Nephron (organoid): ENCODE results near the gene ADARB2.

Source experiments
- H3K27ac Mint-ChIP-seq, 3 experiments: 2 replicates each; pipeline ENCODE4 v1.8.0; 2020; ENCODE audit warnings: mixed read lengths in 3 of 3, mild to moderate bottlenecking in 2 of 3, moderate library complexity in 1 of 3
- H3K27me3 Mint-ChIP-seq: 2 replicates; pipeline ENCODE4 v1.8.0; 2021; ENCODE audit warnings: low read depth, mild to moderate bottlenecking, moderate library complexity, mixed read lengths
- H3K36me3 Mint-ChIP-seq: 2 replicates; pipeline ENCODE4 v1.8.0; 2020; ENCODE audit warnings: low read depth, mixed read lengths
- H3K4me1 Mint-ChIP-seq: 2 replicates; pipeline ENCODE4 v1.8.0; 2020; ENCODE audit warnings: mixed read lengths
- H3K4me3 Mint-ChIP-seq, 3 experiments: 2 replicates each; pipeline ENCODE4 v1.8.0; 2020; ENCODE audit warnings: mild to moderate bottlenecking in 3 of 3, mixed read lengths in 3 of 3, moderate library complexity in 2 of 3
- H3K9me3 Mint-ChIP-seq: 2 replicates; pipeline ENCODE4 v1.8.0; 2020; ENCODE audit warnings: mixed read lengths
- TF ChIP-seq, protein P1 (sequence below), 3 experiments: fragments of 200-600 bp; sonication (generic); IDR thresholded peaks; one replicate each; pipeline ENCODE4 v1.5.0; 2021; ENCODE audit warnings: antibody characterized with exemption in 3 of 3; ENCODE audit not compliant: unreplicated experiment in 3 of 3

The ADARB2 gene

GRCh38 chr10:1567152-1567551 lies 170.2 kb downstream of the ADARB2 start:
- no peaks in the 10 kb centered on the region for H3K36me3 Mint-ChIP-seq
- peaks cover 5% of the 10 kb centered on the region for H3K9me3 Mint-ChIP-seq
- H3K27me3 Mint-ChIP-seq = peaks cover 25% of the 10 kb centered on the region
- H3K27ac Mint-ChIP-seq = no peak overlapping the region
- H3K4me1 Mint-ChIP-seq = peaks cover 4% of the 10 kb centered on the region
- TF ChIP-seq, protein P1, sequence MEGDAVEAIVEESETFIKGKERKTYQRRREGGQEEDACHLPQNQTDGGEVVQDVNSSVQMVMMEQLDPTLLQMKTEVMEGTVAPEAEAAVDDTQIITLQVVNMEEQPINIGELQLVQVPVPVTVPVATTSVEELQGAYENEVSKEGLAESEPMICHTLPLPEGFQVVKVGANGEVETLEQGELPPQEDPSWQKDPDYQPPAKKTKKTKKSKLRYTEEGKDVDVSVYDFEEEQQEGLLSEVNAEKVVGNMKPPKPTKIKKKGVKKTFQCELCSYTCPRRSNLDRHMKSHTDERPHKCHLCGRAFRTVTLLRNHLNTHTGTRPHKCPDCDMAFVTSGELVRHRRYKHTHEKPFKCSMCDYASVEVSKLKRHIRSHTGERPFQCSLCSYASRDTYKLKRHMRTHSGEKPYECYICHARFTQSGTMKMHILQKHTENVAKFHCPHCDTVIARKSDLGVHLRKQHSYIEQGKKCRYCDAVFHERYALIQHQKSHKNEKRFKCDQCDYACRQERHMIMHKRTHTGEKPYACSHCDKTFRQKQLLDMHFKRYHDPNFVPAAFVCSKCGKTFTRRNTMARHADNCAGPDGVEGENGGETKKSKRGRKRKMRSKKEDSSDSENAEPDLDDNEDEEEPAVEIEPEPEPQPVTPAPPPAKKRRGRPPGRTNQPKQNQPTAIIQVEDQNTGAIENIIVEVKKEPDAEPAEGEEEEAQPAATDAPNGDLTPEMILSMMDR (IDR thresholded peaks at IDR 0.05; ENCODE audit: unreplicated experiment in 3 of 3) = no peak
- no peak overlapping the region for H3K4me3 Mint-ChIP-seq

DNA sequence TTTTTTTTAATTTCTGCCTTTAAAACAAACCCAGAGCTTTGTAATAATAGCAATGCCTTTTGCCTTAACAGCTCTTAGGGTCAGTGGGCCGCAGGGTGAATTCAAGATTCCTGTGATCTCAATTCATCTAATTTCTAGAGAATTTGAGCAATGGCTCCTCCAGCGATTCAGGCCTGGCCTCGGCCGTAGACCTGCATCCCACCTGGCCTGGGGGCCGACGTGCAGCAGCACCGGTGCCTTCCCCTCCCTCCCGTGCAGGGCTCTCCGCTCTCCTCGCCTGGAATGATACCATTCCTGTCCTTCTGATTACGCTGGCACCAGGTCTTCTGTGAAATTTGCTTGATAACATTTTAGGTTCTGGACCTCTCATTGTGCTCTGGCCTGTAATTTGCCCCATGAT lies 172.5 kb downstream of the ADARB2 start:
- TF ChIP-seq, protein P1 (IDR thresholded peaks at IDR 0.05; ENCODE audit: unreplicated experiment in 3 of 3) = no peak
- Mint-ChIP-seq H3K36me3 (no peaks in the 10 kb centered on the region), H3K4me1 (peaks cover 11% of the 10 kb centered on the region), H3K4me3 (no peak overlapping the region), H3K27ac (no peak overlapping the region), H3K9me3 (peaks cover 5% of the 10 kb centered on the region), H3K27me3 (peaks cover 19% of the 10 kb centered on the region)

- Mint-ChIP-seq H3K27me3 (peaks cover 24% of the 10 kb centered on the region), H3K36me3 (no peaks in the 10 kb centered on the region), H3K4me1 (peaks cover 23% of the 10 kb centered on the region), H3K4me3 (no peak overlapping the region), H3K9me3 (peaks cover 5% of the 10 kb centered on the region), H3K27ac (no peak overlapping the region)
- TF ChIP-seq, protein P1 (IDR thresholded peaks at IDR 0.05; ENCODE audit: unreplicated experiment in 3 of 3) = no peak
Measured at GRCh38 chr10:1563028-1563427, 174.3 kb downstream of the ADARB2 start.

DNA sequence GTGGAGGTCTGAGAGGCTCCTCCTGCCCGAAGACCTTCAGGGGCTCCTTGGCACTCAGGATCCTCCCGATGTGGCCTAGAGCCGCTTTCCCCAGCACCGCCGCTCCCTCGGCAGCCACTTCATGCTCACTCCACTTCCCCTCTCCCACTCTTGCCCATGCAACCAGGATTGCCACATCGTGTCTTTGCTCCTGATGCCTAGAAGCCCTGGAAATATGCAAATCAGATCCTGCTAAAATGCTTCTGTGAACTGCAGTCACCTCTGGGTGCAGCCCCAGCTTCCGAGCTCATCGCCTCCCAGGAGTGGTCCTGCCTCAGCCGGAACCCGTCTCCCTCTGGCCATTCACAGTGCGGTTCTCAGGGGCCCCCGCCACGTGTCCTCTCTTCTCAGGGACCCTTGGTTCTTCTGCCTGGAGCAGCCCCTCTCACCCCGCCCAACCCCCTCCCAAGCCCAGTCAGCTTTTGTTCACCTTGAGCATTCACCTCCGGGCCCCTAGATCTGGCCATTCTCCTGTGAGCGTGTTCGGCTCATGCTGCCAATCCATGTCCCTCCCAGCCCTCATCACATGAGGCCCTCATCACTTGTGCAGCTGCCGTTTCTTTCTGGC lies 175.5 kb downstream of the ADARB2 start:
- Mint-ChIP-seq H3K36me3 (no peaks in the 10 kb centered on the region), H3K9me3 (peaks cover 5% of the 10 kb centered on the region), H3K27ac (no peak overlapping the region), H3K4me3 (no peak overlapping the region), H3K4me1 (peaks cover 23% of the 10 kb centered on the region), H3K27me3 (peaks cover 24% of the 10 kb centered on the region)
- TF ChIP-seq, protein P1 (IDR thresholded peaks at IDR 0.05; ENCODE audit: unreplicated experiment in 3 of 3) = no peak

GRCh38 chr10:1560535-1561192 lies 176.7 kb downstream of the ADARB2 start:
- TF ChIP-seq, protein P1 (IDR thresholded peaks at IDR 0.05; ENCODE audit: unreplicated experiment in 3 of 3) = no peak
- H3K36me3 Mint-ChIP-seq = no peaks in the 10 kb centered on the region
- peaks cover 5% of the 10 kb centered on the region for H3K9me3 Mint-ChIP-seq
- H3K27me3 Mint-ChIP-seq = peaks cover 27% of the 10 kb centered on the region
- peak overlapping the region in 1 of 3 experiments; percentile 45 for H3K27ac Mint-ChIP-seq
- peaks cover 23% of the 10 kb centered on the region for H3K4me1 Mint-ChIP-seq
- no peak overlapping the region for H3K4me3 Mint-ChIP-seq

GRCh38 chr10:1559761-1560160 lies 177.6 kb downstream of the ADARB2 start:
- Mint-ChIP-seq H3K27ac (peak overlapping the region in 1 of 3 experiments; percentile 45), H3K4me3 (no peak overlapping the region)

More at GRCh38 chr10:1559761-1560160, 177.6 kb downstream of the ADARB2 start:
- Mint-ChIP-seq H3K4me1 (peaks cover 23% of the 10 kb centered on the region), H3K9me3 (peaks cover 2% of the 10 kb centered on the region), H3K27me3 (peaks cover 25% of the 10 kb centered on the region), H3K36me3 (no peaks in the 10 kb centered on the region)
- TF ChIP-seq, protein P1 (IDR thresholded peaks at IDR 0.05; ENCODE audit: unreplicated experiment in 3 of 3) = no peak
